Left cardiac atrium (tissue), 4 donors: Measurements from ENCODE around the gene GANC. TPM values are rescaled to one million over a fixed set of nuclear protein-coding genes. Genes with fewer than 3 reads are reported as not detected.
A peak's percentile ranks its signal among the peaks of the same experiment; 100 is the strongest.

Experiments used
- ATAC-seq, 2 donors: fragments of 200-7000 bp; cut with Tn5 transposase; one replicate each; pipeline ENCODE4 v1.9.1; 2020; ENCODE audit warnings: mild to moderate bottlenecking in 2 of 2, moderate library complexity in 2 of 2
- DNase-seq: peaks from one replicate; pipeline ENCODE4 v3.0.0-alpha.2; 2020
- intact Hi-C, 2 donors: fragments of 100-400 bp; cut with DNase I; formaldehyde crosslinking; loops; one replicate each; pipeline versions ENCODE4 v1.14.1 to v1.15.1; 2022 to 2023
- total RNA-seq, 2 donors: library from RNA; stranded (reverse); fragmentation: NEBNext Ultra II Directional; extraction: Animal tissue kit (Norgen Biotek cat#: 25700); gene quantifications; one replicate each; pipeline ENCODE4 v1.2.1, GENCODE V29; 2021
- donor health status: DM: no; HTN: yes; CAD: no.
- donor health status: DM: no; HTN: yes; CAD: no; lungs with severe emphysema.
- donor health status: DM: yes; HTN: yes; CAD: no.
- donor health status: Dilated cardiomyopathy.

Gene GANC
- total RNA-seq, 2 donors from 2014 or later: 15.2 to 18.0 TPM

GRCh38 chr15:42403389-42403788 is 130.4 kb downstream of the GANC start:
- no peak for DNase-seq
- intact Hi-C loops: no loop called here
- no peak for ATAC-seq

GRCh38 chr15:42404461-42405235 is 131.6 kb downstream of the GANC start:
- DNase-seq (no peak), ATAC-seq (peak; percentile 20 to 65)
- intact Hi-C loops: no loop called here

GRCh38 chr15:42405863-42406482 is 133.0 kb downstream of the GANC start:
- no peak for ATAC-seq
- intact Hi-C loops: no loop called here
- DNase-seq: no peak

Other genes with a start within 250 kb of the GANC start
- not detected for gene PLA2G4D, start 178.6 kb upstream of the GANC start, total RNA-seq
- gene PLA2G4F, start 116.6 kb upstream of the GANC start, total RNA-seq: 1 to 10 TPM in 1 of 2 donors, not detected in 1; 1.5 TPM
- 10 to 100 TPM; 39.1 to 39.2 TPM for gene VPS39, start 64.9 kb upstream of the GANC start, total RNA-seq
- 10 to 100 TPM; 19.9 to 28.3 TPM for gene TMEM87A, start 232 bp downstream of the GANC start, total RNA-seq
- gene CAPN3, start 86.3 kb downstream of the GANC start, total RNA-seq: 10 to 100 TPM in 1 of 2 donors, 1 to 10 TPM in 1; 8.7 to 10.6 TPM
- gene ZNF106, start 217.9 kb downstream of the GANC start, total RNA-seq: 100 to 1,000 TPM; 379 to 380 TPM
- gene SNAP23, start 222.4 kb downstream of the GANC start, total RNA-seq: 10 to 100 TPM; 32.0 to 35.0 TPM